Iris pigment epithelial cell (primary cell): ENCODE results near the gene RALGAPB.
A peak's percentile ranks its signal among the peaks of the same experiment; 100 is the strongest.
"Not testable (repeated sequence)": the region's sequence is repeated elsewhere in the genome, so short reads cannot be mapped to it uniquely, and the experiment has no call there.

Experiments
- DNase-seq: peaks from one replicate; pipeline ENCODE4 v3.0.0-alpha.2; 2011; ENCODE audit warnings: low read depth

RALGAPB gene

GRCh38 chr20:38497246-38497935 is 24.7 kb downstream of the RALGAPB start:
- DNase-seq: peak; percentile 80

DNA sequence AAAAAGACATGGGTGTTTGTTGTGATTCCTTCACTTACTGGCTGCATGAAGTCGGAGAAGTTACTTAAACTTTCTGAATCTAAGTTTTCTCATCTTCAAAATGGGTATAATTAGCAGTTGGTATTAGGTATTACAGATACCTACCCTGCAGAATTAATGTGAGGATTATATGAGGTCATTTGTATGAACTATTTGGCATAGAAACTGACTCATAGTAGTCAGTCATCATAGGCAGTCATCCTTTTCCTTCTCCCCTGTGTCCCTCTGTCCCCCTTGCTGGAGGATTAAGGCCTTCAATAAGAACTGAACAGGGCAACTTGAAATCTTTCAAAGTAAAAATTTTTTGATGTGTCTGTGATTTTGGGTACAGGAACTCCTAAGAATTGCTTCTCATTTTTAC is 26.3 kb downstream of the RALGAPB start:
- peak; percentile 8 for DNase-seq

DNA sequence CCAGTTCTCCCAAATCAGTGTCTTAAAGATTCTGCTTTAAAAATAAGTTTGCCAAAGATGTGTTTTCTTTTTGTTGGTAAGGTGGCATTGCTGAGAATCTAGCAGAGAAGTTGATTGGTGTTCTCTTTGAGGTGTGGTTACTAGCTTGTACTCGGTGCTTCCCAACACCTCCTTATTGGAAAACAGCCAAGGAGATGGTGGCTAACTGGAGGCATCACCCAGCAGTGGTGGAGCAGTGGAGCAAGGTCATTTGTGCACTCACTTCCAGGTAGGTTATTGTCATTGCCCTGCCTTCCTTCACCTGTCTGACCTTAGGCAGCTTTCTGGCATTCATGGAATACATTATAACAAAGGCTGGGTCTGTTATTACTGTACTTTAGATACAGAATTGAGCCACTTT is 26.7 kb downstream of the RALGAPB start:
- no peak for DNase-seq

DNA sequence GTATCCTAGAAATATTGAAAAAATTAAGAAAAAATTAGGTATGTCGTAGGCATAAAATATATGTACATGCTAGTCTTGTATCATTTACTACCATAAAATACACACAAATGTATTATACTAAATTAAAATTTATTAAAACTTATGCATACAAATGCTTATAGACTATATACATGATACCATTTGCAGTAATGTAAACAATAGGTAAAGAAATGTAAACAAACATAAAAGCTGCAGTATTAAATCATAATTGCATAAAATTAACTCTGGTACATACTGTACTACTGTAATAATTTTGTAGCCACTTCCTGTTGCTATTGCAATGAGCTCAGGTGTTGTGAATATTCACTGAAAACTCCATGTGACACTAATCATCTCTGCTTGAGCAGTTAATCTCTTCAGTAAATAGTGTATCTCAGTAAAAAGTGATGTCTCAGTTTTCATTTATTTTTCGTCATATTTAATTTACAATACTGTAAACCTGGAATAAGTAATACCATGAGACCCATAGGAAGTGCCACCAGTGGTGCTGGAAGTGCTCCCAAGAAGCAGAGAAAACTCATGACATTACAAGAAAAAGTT is 29.3 kb downstream of the RALGAPB start:
- no peak for DNase-seq

DNA sequence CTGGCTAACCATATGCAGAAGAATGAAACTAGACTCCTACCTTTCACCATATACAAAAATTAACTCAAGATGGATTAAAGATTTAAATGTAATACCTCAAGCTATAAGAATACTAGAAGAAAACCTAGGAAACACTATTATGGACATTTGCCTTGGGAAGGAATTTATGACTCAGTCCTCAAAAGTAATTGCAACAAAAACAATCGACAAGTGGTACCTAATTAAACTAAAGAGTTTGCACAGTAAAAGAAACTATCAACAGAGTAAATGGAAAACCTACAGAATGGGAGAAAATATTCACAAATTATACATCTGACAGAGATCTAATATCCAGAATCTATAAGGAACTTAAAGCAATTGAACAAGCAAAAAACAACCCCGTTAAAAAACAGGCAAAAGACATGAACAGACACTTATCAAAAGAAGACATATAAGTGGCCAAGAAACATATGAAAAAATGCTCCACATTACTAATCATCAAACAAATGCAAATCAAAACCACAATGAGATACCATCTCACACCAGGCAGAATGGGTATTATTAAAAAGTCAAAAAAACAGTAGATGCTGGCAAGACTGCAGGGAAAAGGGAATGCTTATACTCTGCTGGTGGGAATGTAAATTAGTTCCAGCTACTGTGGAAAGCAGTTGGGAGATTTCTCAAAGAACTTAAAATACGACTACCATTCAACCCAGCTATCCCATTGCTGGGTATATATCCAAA is 31.9 kb downstream of the RALGAPB start:
- DNase-seq: no peak

GRCh38 chr20:38505091-38505455 is 32.4 kb downstream of the RALGAPB start:
- no peak for DNase-seq

DNA sequence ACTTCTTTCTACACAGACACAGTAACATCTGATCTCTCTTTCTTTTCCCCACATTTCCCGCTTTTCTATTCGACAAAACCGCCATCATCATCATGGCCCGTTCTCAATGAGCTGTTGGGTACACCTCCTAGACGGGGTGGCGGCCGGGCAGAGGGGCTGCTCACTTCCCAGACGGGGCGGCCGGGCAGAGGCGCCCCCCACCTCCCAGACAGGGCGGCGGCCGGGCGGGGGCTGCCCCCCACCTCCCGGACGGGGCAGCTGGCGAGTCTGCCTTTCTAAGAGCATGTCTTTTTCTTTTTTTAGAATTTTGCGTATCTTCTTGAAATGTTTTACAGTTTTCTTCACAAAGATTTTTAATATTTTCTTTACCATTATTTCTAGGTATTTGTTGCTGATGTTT is 39.1 kb downstream of the RALGAPB start:
- DNase-seq: not testable (repeated sequence)

DNA sequence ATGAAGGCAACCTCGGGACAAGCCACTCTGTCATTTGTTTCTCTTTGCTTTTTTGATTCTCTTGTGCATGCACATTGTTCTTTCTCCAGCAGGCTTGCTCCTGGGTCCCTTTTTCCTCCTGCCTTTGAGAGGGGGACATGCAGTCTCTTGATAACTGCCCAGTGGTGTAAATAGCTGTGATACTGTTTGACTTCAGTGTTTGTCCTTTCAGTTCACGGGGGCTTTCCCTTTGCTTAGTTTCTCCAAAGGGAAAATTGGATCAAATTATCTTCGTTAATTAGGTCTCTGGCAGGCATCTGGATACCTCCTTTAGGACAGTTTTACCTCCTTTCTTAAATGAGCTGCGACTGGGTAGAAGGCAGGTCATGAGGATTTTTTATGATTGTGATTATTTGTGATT is 41.5 kb downstream of the RALGAPB start:
- no peak for DNase-seq

DNA sequence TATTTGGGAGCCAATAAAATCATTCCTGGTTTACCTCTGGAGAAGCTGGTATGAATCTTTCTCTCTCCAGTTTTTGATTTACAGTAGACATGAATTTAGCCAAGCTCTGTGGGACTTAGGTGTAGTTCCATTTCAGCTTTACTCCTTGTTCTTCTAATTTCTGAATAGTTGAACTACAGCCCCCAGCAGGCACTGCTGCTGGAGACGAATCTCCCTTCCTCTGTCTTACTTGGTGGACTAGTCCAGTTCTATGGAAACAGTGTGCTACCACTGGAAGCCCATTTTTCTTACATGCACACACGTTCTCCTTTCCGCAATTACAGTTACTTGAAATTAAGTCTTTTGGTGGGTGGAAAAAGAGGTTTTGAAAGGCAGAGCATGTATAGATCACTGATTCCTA is 42.3 kb downstream of the RALGAPB start:
- DNase-seq: no peak

DNA sequence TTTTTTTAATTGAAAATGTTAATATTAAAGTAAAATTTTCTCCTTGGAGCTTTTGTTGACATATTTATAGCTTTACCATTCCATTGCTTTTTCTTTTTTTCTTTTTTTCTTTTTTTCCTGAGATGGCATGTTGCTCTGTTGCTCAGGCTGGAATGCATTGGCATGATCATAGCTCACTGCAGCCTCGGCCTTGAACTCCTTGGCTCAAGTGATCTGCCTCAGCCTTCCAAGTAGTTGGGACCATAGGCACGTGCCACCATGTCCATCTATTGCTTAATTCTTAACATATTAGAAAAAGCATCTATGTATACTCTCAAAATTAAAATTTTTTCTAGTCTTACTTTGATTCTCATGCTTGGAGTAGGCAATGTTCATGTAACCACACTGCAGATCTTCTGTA is 43.0 kb downstream of the RALGAPB start:
- no peak for DNase-seq

- no peak for DNase-seq
Observed at GRCh38 chr20:38519426-38519825, 46.8 kb downstream of the RALGAPB start.

DNA sequence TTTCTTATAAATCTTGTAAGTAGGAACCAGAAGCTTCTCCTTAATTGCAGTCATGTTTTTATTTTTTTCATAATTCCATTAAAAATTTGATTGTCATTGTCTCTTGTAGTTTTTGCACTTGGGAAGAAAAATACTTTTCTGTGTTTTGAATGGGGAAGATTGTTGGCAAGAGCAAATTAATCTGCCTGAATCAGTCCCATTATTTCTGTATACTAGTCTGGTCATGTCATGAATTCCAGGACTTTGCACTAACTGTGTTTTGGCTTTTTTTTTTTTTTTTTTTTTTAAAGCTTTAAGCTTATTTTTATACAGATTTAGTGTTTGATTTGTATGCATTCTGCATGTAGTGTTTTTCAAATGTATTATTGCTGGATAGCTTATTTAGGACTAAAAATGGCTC is 47.6 kb downstream of the RALGAPB start:
- no peak for DNase-seq

- peak; percentile 80 for DNase-seq
Observed at GRCh38 chr20:38523697-38524096, 51.1 kb downstream of the RALGAPB start.

DNA sequence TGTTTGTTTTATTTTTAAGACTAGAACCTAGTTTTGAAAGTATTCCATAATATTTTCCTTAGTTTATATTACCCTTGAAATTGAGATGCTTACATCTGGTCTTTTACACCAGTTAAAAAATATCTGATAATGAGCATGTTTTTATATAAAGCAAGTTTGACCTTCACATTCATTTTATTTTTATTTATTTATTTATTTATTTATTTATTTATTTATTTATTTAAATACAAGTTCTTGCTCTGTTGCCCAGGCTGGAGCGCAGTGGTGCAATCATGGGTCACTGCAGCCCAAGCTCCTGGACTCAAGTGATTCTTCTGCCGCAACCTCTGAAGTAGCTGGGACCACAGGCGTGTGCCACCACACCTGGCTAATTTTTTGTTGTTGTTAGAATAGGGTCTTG is 55.5 kb downstream of the RALGAPB start:
- no peak for DNase-seq

GRCh38 chr20:38531021-38531420 is 58.4 kb downstream of the RALGAPB start:
- DNase-seq: no peak

DNA sequence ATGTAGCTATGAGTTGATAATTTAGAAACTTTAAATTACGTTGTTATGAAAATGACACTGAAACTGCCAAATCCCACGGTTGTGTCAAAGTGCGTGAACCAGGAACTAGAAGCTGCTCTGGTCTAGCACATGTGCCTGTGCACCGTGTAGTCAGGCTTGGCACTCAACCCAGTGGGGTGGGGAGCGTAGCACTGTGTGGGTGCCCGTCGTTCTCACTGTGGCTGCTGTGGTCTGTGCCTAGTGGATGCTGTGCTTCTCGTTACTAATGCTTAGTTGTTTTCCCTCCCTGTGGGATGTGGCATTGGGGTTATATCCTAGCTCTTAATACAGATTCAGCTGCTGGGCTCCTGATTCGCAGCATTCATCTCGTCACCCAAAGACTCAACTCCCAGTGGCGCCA is 62.1 kb downstream of the RALGAPB start:
- no peak for DNase-seq

GRCh38 chr20:38536310-38536709 is 63.7 kb downstream of the RALGAPB start:
- peak; percentile 79 for DNase-seq

DNA sequence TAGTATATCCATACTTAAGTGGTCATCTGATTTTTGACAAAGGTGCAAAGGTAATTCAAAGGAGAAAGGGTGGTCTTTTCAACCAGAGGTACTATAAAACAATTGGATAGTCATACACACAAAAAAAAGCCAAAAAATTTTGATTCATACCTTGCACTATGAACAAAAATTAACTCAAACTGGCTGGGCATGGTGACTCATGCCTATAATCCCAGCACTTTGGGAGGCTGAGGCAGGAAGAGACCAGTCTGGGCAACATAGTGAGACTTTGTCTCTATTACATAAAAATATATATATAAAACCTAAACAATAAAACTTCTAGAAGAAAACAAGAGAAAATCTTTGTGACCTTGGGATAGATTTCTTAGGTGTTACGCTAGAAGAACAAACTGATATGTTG is 64.5 kb downstream of the RALGAPB start:
- peak; percentile 16 for DNase-seq

DNA sequence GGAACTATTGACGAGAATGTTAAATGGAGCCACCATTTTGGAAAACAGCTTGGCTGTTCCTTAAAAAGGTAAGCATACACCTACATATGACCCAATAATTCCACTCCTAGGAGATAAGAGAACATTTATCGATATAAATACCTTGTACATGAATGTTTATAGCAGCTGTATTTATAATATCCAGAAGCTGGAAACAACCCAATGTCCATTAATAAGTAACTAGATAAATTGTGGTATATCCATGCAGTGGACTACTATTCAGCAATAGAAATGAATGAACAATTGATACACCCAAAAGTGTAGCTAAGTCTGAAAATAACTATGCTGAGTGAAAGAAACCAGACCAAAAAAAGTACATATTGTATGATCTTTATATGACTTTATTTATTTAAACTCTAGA is 66.1 kb downstream of the RALGAPB start:
- no peak for DNase-seq

DNA sequence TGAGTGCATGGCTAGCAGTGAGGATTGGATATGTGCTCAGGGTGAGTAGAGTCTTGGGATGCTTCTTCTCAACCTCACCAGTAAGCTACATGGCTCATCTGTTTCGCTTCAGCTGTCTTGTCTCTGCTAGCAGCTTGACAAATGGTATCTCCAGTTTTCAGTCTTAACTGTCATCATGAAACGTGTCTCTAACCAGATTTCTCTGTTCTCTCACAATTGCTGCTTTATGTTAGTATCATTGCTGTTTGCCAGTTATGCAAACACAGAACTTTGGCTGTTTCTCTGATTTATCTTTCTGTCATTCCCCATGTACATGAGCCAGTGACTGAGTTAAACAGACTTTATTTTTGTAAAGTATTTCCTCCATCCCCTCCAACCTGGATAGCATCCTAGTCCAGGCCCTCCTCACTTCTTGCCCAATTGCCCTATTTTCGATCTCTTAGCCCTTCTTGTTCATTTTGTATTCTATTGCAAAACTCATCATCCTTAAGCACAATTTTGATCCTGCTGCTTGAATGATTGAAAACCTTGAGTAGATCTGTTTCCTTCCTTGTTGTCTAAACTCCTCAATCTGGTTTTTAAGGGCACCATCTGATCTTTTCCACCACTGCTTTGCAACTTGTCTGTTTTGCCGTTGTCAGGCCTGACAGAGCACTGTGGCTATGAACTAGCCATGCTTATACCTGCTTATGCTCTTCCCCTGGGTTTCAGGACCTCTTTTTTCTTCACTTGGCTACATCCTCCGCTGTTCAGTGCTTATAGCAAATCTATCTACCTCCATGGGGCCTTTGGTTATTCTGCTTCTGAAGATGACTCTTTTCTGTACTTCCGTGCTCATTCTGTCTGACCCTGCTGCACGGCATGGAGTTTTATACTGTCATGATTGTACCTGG is 70.6 kb downstream of the RALGAPB start:
- no peak for DNase-seq

GRCh38 chr20:38545771-38546170 is 73.1 kb downstream of the RALGAPB start:
- no peak for DNase-seq

DNA sequence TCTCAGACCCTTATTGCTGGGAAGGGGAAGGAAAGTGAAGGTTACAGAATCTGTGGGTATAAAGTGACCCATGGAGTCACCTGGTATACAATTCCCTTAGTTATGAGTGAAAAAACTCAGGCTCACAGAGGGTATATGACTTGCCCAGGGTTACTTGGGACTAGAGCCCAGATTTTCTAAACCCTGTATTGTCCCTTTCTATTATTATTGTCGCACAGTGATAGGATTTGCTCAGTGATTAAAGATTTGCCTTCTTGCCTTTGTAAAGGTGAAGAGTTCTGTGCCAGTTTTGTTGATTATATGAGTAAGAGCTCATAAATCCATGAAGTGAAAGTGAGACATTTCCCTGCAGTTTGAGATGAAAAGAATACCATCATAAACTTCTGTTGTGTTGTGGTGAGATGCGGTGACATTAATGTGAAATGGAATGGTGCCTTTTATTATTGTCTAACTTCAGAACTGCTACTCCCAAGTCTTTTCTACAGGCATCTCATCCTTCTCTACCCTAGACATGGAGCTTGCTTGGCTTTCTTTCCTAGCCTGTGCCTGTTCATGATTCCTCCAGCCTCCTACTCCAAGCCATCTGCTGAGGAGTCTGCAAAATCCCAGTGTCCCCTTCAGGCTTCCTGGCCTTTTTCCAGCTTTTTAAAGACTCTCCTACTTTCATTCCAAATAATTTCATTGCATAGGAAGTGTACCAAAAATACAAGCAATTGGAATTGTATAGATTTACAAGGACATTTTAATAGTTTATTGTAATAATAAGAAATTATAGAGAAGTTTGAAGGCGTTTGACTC is 74.8 kb downstream of the RALGAPB start:
- DNase-seq: no peak
